ENCODE results near the gene HS3ST4. TPM values are rescaled to one million over a fixed set of nuclear protein-coding genes. Genes with fewer than 3 reads are reported as not detected.
A peak's percentile ranks its signal among the peaks of the same experiment; 100 is the strongest.
"Not testable (repeated sequence)": the region's sequence is repeated elsewhere in the genome, so short reads cannot be mapped to it uniquely, and the experiment has no call there.

The HS3ST4 gene
- total and polyA plus RNA-seq, 5 experiments from 2014 or later, result not detected

GRCh38 chr16:25747160-25747758 is 55.5 kb downstream of the HS3ST4 start:
- no peak overlapping the region for H3K27ac Mint-ChIP-seq
- no peak for DNase-seq
- POLR2A ChIA-PET, result no interaction called here

GRCh38 chr16:25748092-25748654 is 56.4 kb downstream of the HS3ST4 start:
- POLR2A ChIA-PET, result no interaction called here
- no peak overlapping the region for H3K27ac Mint-ChIP-seq
- no peak overlapping the region for H3K4me3 Mint-ChIP-seq
- no peaks in the 10 kb centered on the region for H3K4me1 Mint-ChIP-seq
- no peak for ATAC-seq
- peaks cover 0 to 22% (median 4%) of the 10 kb centered on the region in 9 donors for H3K9me3 Mint-ChIP-seq
- H3K27me3 Mint-ChIP-seq, result peaks cover 0 to 17% (median 6%) of the 10 kb centered on the region in 5 donors
- peaks cover 0 to 8% (median 0%) of the 10 kb centered on the region in 3 donors for H3K36me3 Mint-ChIP-seq
- DNase-seq, result no peak

More at GRCh38 chr16:25747160-25747758, 55.5 kb downstream of the HS3ST4 start:
- no peak for ATAC-seq
- H3K4me3 Mint-ChIP-seq, result no peak overlapping the region
- H3K9me3 Mint-ChIP-seq, result peaks cover 0 to 22% (median 4%) of the 10 kb centered on the region in 9 donors
- peaks cover 0 to 19% (median 8%) of the 10 kb centered on the region in 5 donors for H3K27me3 Mint-ChIP-seq
- H3K4me1 Mint-ChIP-seq, result no peaks in the 10 kb centered on the region
- peaks cover 0 to 8% (median 0%) of the 10 kb centered on the region in 3 donors for H3K36me3 Mint-ChIP-seq

DNA sequence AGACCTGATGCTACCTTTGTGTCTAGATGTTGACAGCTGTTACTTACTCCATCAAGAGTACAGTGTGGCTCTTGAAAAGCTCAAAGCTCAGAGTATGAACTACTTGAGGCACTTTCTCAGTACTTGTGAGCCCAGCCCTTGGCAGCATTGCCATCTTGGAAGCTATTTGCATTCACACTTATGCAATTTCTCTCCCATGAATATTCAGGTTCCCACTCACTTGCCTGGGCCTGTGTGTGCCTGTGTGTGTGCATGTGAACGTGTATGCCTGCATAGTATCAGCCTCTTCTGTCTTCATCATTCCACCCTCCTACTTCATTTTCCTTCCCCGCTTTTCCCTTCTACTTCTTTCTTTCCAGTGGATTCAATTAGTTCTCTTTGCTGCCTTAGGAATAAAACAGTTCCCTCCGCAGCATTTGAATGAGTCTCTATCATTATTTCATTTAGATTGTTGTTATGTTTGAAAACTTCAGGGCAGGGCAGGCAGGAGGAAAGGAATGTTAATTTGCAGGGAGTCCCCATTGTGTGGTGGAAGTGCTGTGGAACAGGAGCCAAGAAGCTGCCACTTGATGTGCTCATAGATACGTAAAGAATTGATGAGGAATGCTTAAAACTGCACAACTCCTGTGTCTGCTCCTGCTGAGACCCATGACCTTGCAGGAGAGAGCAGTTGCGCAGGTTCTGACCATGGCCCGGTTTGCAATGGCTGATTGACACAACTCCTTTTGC is 58.9 kb downstream of the HS3ST4 start:
- Mint-ChIP-seq H3K27me3 (peaks cover 0 to 17% (median 5%) of the 10 kb centered on the region in 5 donors), H3K36me3 (peaks cover 0 to 7% (median 0%) of the 10 kb centered on the region in 3 donors), H3K9me3 (peaks cover 0 to 22% (median 8%) of the 10 kb centered on the region in 9 donors), H3K4me3 (no peak overlapping the region), H3K27ac (no peak overlapping the region), H3K4me1 (no peaks in the 10 kb centered on the region)
- ATAC-seq (no peak), DNase-seq (no peak)
- POLR2A ChIA-PET, result no interaction called here

GRCh38 chr16:25751230-25751835 is 59.6 kb downstream of the HS3ST4 start:
- no peak overlapping the region for H3K27ac Mint-ChIP-seq
- H3K4me1 Mint-ChIP-seq, result no peaks in the 10 kb centered on the region
- ATAC-seq, result no peak
- peaks cover 0 to 14% (median 3%) of the 10 kb centered on the region in 5 donors for H3K27me3 Mint-ChIP-seq
- peaks cover 0 to 18% (median 8%) of the 10 kb centered on the region in 9 donors for H3K9me3 Mint-ChIP-seq
- POLR2A ChIA-PET, result no interaction called here
- DNase-seq, result no peak
- no peak overlapping the region for H3K4me3 Mint-ChIP-seq
- peaks cover 0 to under 1% (median 0%) of the 10 kb centered on the region in 3 donors for H3K36me3 Mint-ChIP-seq

DNA sequence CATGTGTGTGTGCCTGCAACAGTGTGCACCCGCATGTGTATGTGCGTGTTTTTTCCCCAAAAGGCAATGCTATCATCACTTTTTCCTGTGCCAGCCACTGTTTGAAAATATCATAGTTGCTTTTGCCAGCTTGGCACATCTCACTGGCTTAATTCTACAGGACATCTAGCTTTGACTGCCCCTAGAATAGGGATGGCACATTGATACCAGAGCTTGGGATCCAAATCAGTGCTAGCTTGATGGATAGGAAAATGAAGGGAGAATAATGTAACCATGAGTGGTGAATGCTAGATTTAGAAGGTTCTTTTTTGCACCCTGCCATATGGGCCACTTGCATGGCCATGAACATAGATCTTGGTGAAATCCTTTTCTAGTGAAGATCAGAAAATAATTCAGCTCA is 72.7 kb downstream of the HS3ST4 start:
- no peaks in the 10 kb centered on the region for H3K4me1 Mint-ChIP-seq
- no peaks in the 10 kb centered on the region for H3K9me3 Mint-ChIP-seq
- no peaks in the 10 kb centered on the region for H3K36me3 Mint-ChIP-seq
- H3K27me3 Mint-ChIP-seq, result peaks cover 0 to 28% (median 3%) of the 10 kb centered on the region in 5 donors
- ATAC-seq (no peak), DNase-seq (no peak)
- POLR2A ChIA-PET, result interaction anchor here (0.6 kb wide), 1 partner anchor 334 kb away, joined by 4 read pairs; no protein-coding TSS in a partner anchor
- H3K4me3 Mint-ChIP-seq, result no peak overlapping the region
- H3K27ac Mint-ChIP-seq, result no peak overlapping the region

DNA sequence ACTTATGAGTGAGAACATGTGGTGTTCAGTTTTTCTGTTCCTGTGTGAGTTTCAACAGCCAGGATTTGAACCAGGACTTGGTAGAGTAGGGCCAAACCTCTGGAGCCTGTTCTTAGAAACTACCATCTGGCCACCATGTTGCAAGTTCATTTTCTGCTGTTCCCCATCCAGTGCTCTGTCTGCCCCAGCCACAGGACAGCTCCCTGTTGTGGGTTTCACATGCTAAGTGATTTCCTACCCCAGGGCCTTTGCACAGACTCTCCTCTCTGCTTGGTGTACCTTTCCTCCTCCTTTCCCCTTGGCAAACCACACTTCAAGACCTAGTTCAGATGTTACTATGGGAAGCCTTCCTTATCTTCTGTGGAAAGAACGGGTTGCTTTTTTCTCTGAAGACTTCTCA is 79.5 kb downstream of the HS3ST4 start:
- H3K27ac Mint-ChIP-seq, result no peak overlapping the region
- H3K4me3 Mint-ChIP-seq, result no peak overlapping the region
- no peak for DNase-seq
- H3K27me3 Mint-ChIP-seq, result peaks cover 0 to 20% (median 5%) of the 10 kb centered on the region in 5 donors
- POLR2A ChIA-PET, result no interaction called here
- no peak for ATAC-seq
- peaks cover 0 to 19% (median 1%) of the 10 kb centered on the region in 9 donors for H3K9me3 Mint-ChIP-seq
- no peaks in the 10 kb centered on the region for H3K36me3 Mint-ChIP-seq
- no peaks in the 10 kb centered on the region for H3K4me1 Mint-ChIP-seq

DNA sequence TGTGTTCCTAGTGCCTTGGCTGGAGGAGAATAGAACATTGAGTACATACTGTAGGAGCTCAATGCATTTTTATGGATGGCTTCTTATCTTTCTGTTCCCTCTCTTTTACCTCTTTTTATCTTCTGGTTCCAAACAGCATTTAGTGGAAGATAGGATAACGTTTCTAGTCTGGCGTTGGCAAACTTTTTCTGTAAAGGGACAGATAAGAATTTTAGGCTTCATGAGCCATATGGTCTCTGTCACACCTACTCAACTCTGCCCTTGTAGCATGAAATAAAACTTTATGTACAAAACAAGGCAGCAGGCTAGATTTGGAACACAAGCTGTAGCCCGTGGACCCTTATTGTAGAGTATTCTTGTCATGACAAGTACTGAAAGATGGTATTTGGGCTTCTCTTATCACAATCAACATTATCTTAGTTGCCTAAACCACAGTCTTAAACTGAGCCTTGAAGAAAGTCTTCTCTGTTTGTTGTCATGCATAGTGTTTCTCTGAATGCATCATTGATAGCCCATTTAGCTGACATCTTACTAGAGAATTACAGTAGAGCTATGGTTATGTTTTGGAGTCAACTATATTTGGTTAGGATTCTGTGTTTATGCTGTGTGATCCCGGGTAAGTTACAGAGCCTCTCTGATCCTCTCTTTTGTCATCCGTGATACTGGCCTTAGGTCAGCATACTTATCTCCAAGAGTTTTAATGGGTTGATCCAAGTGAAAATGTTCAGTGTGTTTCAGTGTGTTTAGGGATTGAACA is 80.2 kb downstream of the HS3ST4 start:
- Mint-ChIP-seq H3K4me1 (no peaks in the 10 kb centered on the region), H3K27me3 (peaks cover 0 to 28% (median 5%) of the 10 kb centered on the region in 5 donors), H3K27ac (no peak overlapping the region), H3K4me3 (no peak overlapping the region), H3K36me3 (no peaks in the 10 kb centered on the region), H3K9me3 (peaks cover 0 to 19% (median 1%) of the 10 kb centered on the region in 9 donors)
- POLR2A ChIA-PET, result no interaction called here
- ATAC-seq (no peak), DNase-seq (no peak)

- Mint-ChIP-seq H3K27me3 (peaks cover 4 to 40% (median 13%) of the 10 kb centered on the region in 5 donors), H3K9me3 (peaks cover 0 to 16% (median 1%) of the 10 kb centered on the region in 9 donors)
- H3K4me1 Mint-ChIP-seq, ATAC-seq, H3K27ac Mint-ChIP-seq, DNase-seq, POLR2A ChIA-PET, H3K4me3 Mint-ChIP-seq, H3K36me3 Mint-ChIP-seq: not testable (repeated sequence)
Measured at GRCh38 chr16:25776214-25776613, 84.5 kb downstream of the HS3ST4 start.

DNA sequence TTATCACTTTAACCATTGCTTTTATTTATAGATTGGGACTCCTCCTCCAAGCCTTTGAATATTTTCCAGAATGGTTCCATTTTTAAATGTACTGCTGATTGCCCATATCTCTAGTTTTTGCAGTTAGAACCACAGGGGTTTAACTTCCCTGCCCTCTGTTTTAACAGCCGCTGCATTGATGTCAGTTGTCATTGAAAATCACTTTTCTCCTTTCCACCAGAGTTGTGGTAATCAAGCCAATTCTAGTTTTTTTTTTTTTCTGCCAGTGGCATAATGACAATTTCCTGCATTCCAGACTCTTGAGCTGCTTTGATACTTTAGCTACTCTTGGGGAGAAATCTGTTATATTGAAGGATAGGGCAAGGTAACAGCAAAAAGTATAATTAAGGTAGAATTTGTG is 91.5 kb downstream of the HS3ST4 start:
- POLR2A ChIA-PET, result no interaction called here
- H3K27me3 Mint-ChIP-seq, result peaks cover 3 to 27% (median 13%) of the 10 kb centered on the region in 5 donors
- H3K36me3 Mint-ChIP-seq, result peaks cover 0 to 5% (median 0%) of the 10 kb centered on the region in 3 donors
- no peaks in the 10 kb centered on the region for H3K4me1 Mint-ChIP-seq
- peaks cover 0 to 10% (median 0%) of the 10 kb centered on the region in 9 donors for H3K9me3 Mint-ChIP-seq
- no peak for DNase-seq
- no peak for ATAC-seq
- no peak overlapping the region for H3K4me3 Mint-ChIP-seq
- no peak overlapping the region for H3K27ac Mint-ChIP-seq

- Mint-ChIP-seq H3K4me1 (no peaks in the 10 kb centered on the region), H3K9me3 (peaks cover 0 to 22% (median 0%) of the 10 kb centered on the region in 9 donors), H3K36me3 (no peaks in the 10 kb centered on the region), H3K27me3 (peaks cover 0 to 20% (median 5%) of the 10 kb centered on the region in 5 donors), H3K4me3 (no peak overlapping the region), H3K27ac (no peak overlapping the region)
- DNase-seq (no peak), ATAC-seq (no peak)
- POLR2A ChIA-PET, result no interaction called here
Measured at GRCh38 chr16:25785361-25785760, 93.6 kb downstream of the HS3ST4 start.

GRCh38 chr16:25786748-25787147 is 95.0 kb downstream of the HS3ST4 start:
- Mint-ChIP-seq H3K9me3 (peaks cover 0 to 22% (median 1%) of the 10 kb centered on the region in 9 donors), H3K36me3 (no peaks in the 10 kb centered on the region), H3K27ac (no peak overlapping the region), H3K4me1 (no peaks in the 10 kb centered on the region), H3K27me3 (peaks cover 0 to 20% (median 5%) of the 10 kb centered on the region in 5 donors), H3K4me3 (no peak overlapping the region)
- DNase-seq (no peak), ATAC-seq (no peak)
- POLR2A ChIA-PET, result no interaction called here

DNA sequence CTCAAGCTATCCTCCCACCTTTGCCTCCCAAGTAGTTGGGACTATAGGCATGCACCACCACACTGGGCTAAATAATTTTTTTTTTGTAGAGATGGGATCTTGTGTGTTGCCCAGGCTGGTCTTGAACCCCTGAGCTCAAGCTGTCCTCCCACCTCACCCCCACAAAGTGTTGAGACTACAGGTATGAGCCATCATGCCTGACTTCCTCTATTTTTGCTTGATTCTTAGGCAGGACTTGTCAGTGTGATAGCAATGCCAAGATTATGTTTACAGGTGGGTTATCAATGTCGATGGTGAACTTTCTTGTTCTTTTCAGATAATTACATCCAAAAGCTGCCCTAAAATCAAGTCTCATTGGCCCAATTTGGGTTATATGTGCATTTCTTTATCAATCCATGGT is 96.9 kb downstream of the HS3ST4 start:
- POLR2A ChIA-PET, result no interaction called here
- peaks cover 0 to 22% (median 5%) of the 10 kb centered on the region in 5 donors for H3K27me3 Mint-ChIP-seq
- peak overlapping the region in 1 of 10 donors; percentile 3 for H3K27ac Mint-ChIP-seq
- no peaks in the 10 kb centered on the region for H3K4me1 Mint-ChIP-seq
- ATAC-seq (no peak), DNase-seq (no peak)
- no peaks in the 10 kb centered on the region for H3K36me3 Mint-ChIP-seq
- H3K4me3 Mint-ChIP-seq, result no peak overlapping the region
- peaks cover 0 to 22% (median 1%) of the 10 kb centered on the region in 9 donors for H3K9me3 Mint-ChIP-seq
